ENCODE data around the gene RBM39. TPM values are rescaled to one million over a fixed set of nuclear protein-coding genes. Genes with fewer than 3 reads are reported as not detected.
A peak's percentile ranks its signal among the peaks of the same experiment; 100 is the strongest.
"Not testable (repeated sequence)": the region's sequence is repeated elsewhere in the genome, so short reads cannot be mapped to it uniquely, and the experiment has no call there.

Gene RBM39
- total and polyA plus RNA-seq, 5 experiments from 2014 or later: 110 to 713 (median 134) TPM

GRCh38 chr20:35713120-35713519, 28.9 kb downstream of the RBM39 start:
- not testable (repeated sequence) for H3K9me3 Mint-ChIP-seq, DNase-seq, H3K27me3 Mint-ChIP-seq, ATAC-seq
- Mint-ChIP-seq H3K36me3 (peaks cover 0 to 97% (median 29%) of the 10 kb centered on the region in 3 donors), H3K4me3 (peak overlapping the region in 2 of 10 donors; percentile 4 to 22), H3K27ac (peak overlapping the region in 4 of 10 donors; percentile 1 to 58 (median 44)), H3K4me1 (peaks cover 28 to 73% (median 57%) of the 10 kb centered on the region in 4 donors)
- POLR2A ChIA-PET: interaction anchor here (0.7 to 1.4 kb wide), 3 partner anchors 12 to 29 kb away, joined by 3 to 7 read pairs (median 6); partner anchors contain the start of genes NFS1, RBM39 and ROMO1

GRCh38 chr20:35711588-35712209, 30.4 kb downstream of the RBM39 start:
- peak overlapping the region; percentile 3 to 66 (median 58) for H3K4me3 Mint-ChIP-seq
- POLR2A ChIA-PET: interaction anchor here (0.6 to 1.8 kb wide), 3 partner anchors 13 to 31 kb away, joined by 3 to 8 read pairs (median 4); partner anchors contain the start of genes NFS1, RBM39 and ROMO1

GRCh38 chr20:35710884-35711587, 31.0 kb downstream of the RBM39 start:
- H3K4me3 Mint-ChIP-seq: peak overlapping the region in 8 of 10 donors; percentile 54 to 66 (median 62)
- no peaks in the 10 kb centered on the region for H3K27me3 Mint-ChIP-seq
- no peak for ATAC-seq
- POLR2A ChIA-PET: interaction anchor here (1.2 to 1.8 kb wide), 2 partner anchors 12 to 31 kb away, joined by 4 to 8 read pairs; partner anchors contain the start of genes NFS1, RBM39 and ROMO1
- peak overlapping the region; percentile 23 to 86 (median 70) for H3K27ac Mint-ChIP-seq
- no peak for DNase-seq
- peaks cover 0 to 93% (median 20%) of the 10 kb centered on the region in 3 donors for H3K36me3 Mint-ChIP-seq
- H3K4me1 Mint-ChIP-seq: peaks cover 25 to 66% (median 51%) of the 10 kb centered on the region in 4 donors
- H3K9me3 Mint-ChIP-seq: no peaks in the 10 kb centered on the region

More at GRCh38 chr20:35711588-35712209, 30.4 kb downstream of the RBM39 start:
- no peaks in the 10 kb centered on the region for H3K27me3 Mint-ChIP-seq
- H3K9me3 Mint-ChIP-seq: no peaks in the 10 kb centered on the region
- peaks cover 0 to 95% (median 23%) of the 10 kb centered on the region in 3 donors for H3K36me3 Mint-ChIP-seq
- peaks cover 27 to 68% (median 55%) of the 10 kb centered on the region in 4 donors for H3K4me1 Mint-ChIP-seq
- ATAC-seq: peak in 1 of 2 donors; percentile 29
- peak overlapping the region; percentile 23 to 90 (median 76) for H3K27ac Mint-ChIP-seq
- DNase-seq: no peak

- POLR2A ChIA-PET: interaction anchor here (1.7 to 1.8 kb wide), 2 partner anchors 10 to 32 kb away, joined by 7 to 8 read pairs; partner anchors contain the start of genes NFS1, RBM39 and ROMO1
- Mint-ChIP-seq H3K27ac (peak overlapping the region in 5 of 10 donors; percentile 15 to 43 (median 31)), H3K4me3 (peak overlapping the region in 1 of 10 donors; percentile 14), H3K4me1 (peaks cover 24 to 58% (median 45%) of the 10 kb centered on the region in 4 donors), H3K27me3 (no peaks in the 10 kb centered on the region), H3K9me3 (no peaks in the 10 kb centered on the region), H3K36me3 (peaks cover 0 to 93% (median 26%) of the 10 kb centered on the region in 3 donors)
- DNase-seq (no peak), ATAC-seq (no peak)
These were observed 32.0 kb downstream of the RBM39 start for GRCh38 chr20:35710039-35710438.

GRCh38 chr20:35709259-35709658, 32.8 kb downstream of the RBM39 start:
- POLR2A ChIA-PET: interaction anchor here (1.7 kb wide), 1 partner anchor 9 kb away, joined by 7 read pairs; the partner anchor contains the start of genes NFS1 and ROMO1
- ATAC-seq: no peak
- Mint-ChIP-seq H3K9me3 (no peaks in the 10 kb centered on the region), H3K4me1 (peaks cover 22 to 56% (median 44%) of the 10 kb centered on the region in 4 donors), H3K27me3 (no peaks in the 10 kb centered on the region), H3K27ac (peak overlapping the region in 8 of 10 donors; percentile 16 to 63 (median 52)), H3K4me3 (peak overlapping the region in 1 of 10 donors; percentile 5), H3K36me3 (peaks cover 0 to 94% (median 26%) of the 10 kb centered on the region in 3 donors)
- DNase-seq: no peak

GRCh38 chr20:35708502-35708901, 33.6 kb downstream of the RBM39 start:
- ATAC-seq: no peak
- no peaks in the 10 kb centered on the region for H3K27me3 Mint-ChIP-seq
- H3K4me3 Mint-ChIP-seq: no peak overlapping the region
- POLR2A ChIA-PET: interaction anchor here (0.7 to 1.7 kb wide), 4 partner anchors 9 to 73 kb away, joined by 3 to 7 read pairs (median 4); partner anchors contain the start of genes NFS1 and ROMO1
- peak in 1 of 10 donors; percentile 1 for DNase-seq
- H3K4me1 Mint-ChIP-seq: peaks cover 19 to 49% (median 42%) of the 10 kb centered on the region in 4 donors
- peak overlapping the region in 3 of 10 donors; percentile 46 to 59 (median 53) for H3K27ac Mint-ChIP-seq
- H3K36me3 Mint-ChIP-seq: peaks cover 0 to 94% (median 23%) of the 10 kb centered on the region in 3 donors
- H3K9me3 Mint-ChIP-seq: no peaks in the 10 kb centered on the region

- not testable (repeated sequence) for ATAC-seq, H3K9me3 Mint-ChIP-seq, H3K4me3 Mint-ChIP-seq, H3K27me3 Mint-ChIP-seq
- peak in 2 of 10 donors; percentile 3 to 11 for DNase-seq
- Mint-ChIP-seq H3K36me3 (peaks cover 0 to 94% (median 16%) of the 10 kb centered on the region in 3 donors), H3K27ac (peak overlapping the region in 3 of 10 donors; percentile 20 to 53 (median 29)), H3K4me1 (peaks cover 14 to 42% (median 35%) of the 10 kb centered on the region in 4 donors)
- POLR2A ChIA-PET: interaction anchor here (0.8 kb wide), 2 partner anchors 18 to 22 kb away, joined by 3 read pairs; no protein-coding TSS in a partner anchor
These were observed 35.2 kb downstream of the RBM39 start for GRCh38 chr20:35706591-35707529.

- H3K4me1 Mint-ChIP-seq: peaks cover 8 to 33% (median 28%) of the 10 kb centered on the region in 4 donors
- H3K9me3 Mint-ChIP-seq: not testable (repeated sequence)
- POLR2A ChIA-PET: interaction anchor here (0.7 kb wide), 1 partner anchor 181 kb away, joined by 3 read pairs; no protein-coding TSS in a partner anchor
These were observed 36.2 kb downstream of the RBM39 start for GRCh38 chr20:35705894-35706293.

GRCh38 chr20:35704514-35705261, 37.4 kb downstream of the RBM39 start:
- POLR2A ChIA-PET: interaction anchor here (1.3 to 6.3 kb wide), 3 partner anchors 12 to 38 kb away, joined by 3 to 71 read pairs (median 3); partner anchors contain the start of gene RBM39
- DNase-seq: peak in 1 of 10 donors; percentile 5
- no peak for ATAC-seq
- Mint-ChIP-seq H3K27ac (peak overlapping the region in 3 of 10 donors; percentile 17 to 39 (median 34)), H3K4me1 (peaks cover 9 to 34% (median 30%) of the 10 kb centered on the region in 4 donors), H3K4me3 (no peak overlapping the region), H3K36me3 (peaks cover 0 to 73% (median 12%) of the 10 kb centered on the region in 3 donors), H3K27me3 (no peaks in the 10 kb centered on the region), H3K9me3 (no peaks in the 10 kb centered on the region)

More at GRCh38 chr20:35705894-35706293, 36.2 kb downstream of the RBM39 start:
- Mint-ChIP-seq H3K27ac (peak overlapping the region in 3 of 10 donors; percentile 3 to 68 (median 52)), H3K36me3 (peaks cover 0 to 85% (median 12%) of the 10 kb centered on the region in 3 donors), H3K4me3 (peak overlapping the region in 1 of 10 donors; percentile 20)
- not testable (repeated sequence) for ATAC-seq, H3K27me3 Mint-ChIP-seq
- DNase-seq: peak in 2 of 10 donors; percentile 2 to 7

- H3K9me3 Mint-ChIP-seq: no peaks in the 10 kb centered on the region
- peaks cover 0 to 58% (median 10%) of the 10 kb centered on the region in 3 donors for H3K36me3 Mint-ChIP-seq
- no peak for ATAC-seq
- H3K27ac Mint-ChIP-seq: peak overlapping the region in 6 of 10 donors; percentile 23 to 77 (median 48)
- peak in 2 of 10 donors; percentile 11 to 17 for DNase-seq
- H3K4me1 Mint-ChIP-seq: peaks cover 13 to 33% (median 31%) of the 10 kb centered on the region in 4 donors
- no peaks in the 10 kb centered on the region for H3K27me3 Mint-ChIP-seq
- H3K4me3 Mint-ChIP-seq: peak overlapping the region in 2 of 10 donors; percentile 12 to 37
- POLR2A ChIA-PET: interaction anchor here (1.4 to 6.3 kb wide), 3 partner anchors 16 to 39 kb away, joined by 3 to 71 read pairs (median 3); partner anchors contain the start of gene RBM39
These were observed 39.0 kb downstream of the RBM39 start for GRCh38 chr20:35702824-35703695.

Data from naive thymus-derived CD8-positive, alpha-beta T cell (primary cell).